Gastrocnemius medialis (tissue), 4 donors: ENCODE measurements around the gene CLEC4F. TPM values are rescaled to one million over a fixed set of nuclear protein-coding genes. Genes with fewer than 3 reads are reported as not detected.

Experiments
- ATAC-seq, 2 donors: fragments of 150-250 bp; one replicate each; pipeline ENCODE4 v1.9.1; 2016
- DNase-seq, 2 donors: peaks; one replicate each; pipeline ENCODE4 v3.0.0-alpha.2; 2019
- H3K27ac ChIP-seq, 4 donors: fragments of 200-600 bp; sonication (generic); 1 replicate in 1 of 4; 2 replicates in 3 of 4; pipeline ENCODE4 v1.5.1; 2016 to 2018; ENCODE audit warnings: mild to moderate bottlenecking in 2 of 4, moderate library complexity in 1 of 4
- H3K27me3 ChIP-seq, 3 donors: fragments of 200-600 bp; sonication (generic) in 2 of 3; 1 replicate in 1 of 3; 2 replicates in 2 of 3; pipeline versions ENCODE4 v1.5.1 to v1.6.0; 2016 to 2019; ENCODE audit warnings: mild to moderate bottlenecking in 1 of 3, moderate library complexity in 1 of 3
- H3K36me3 ChIP-seq, 2 donors: fragments of 200-600 bp; sonication (generic) in 1 of 2; one replicate each; pipeline ENCODE4 v1.5.1; 2017 to 2018
- H3K4me1 ChIP-seq, 2 donors: fragments of 200-600 bp; sonication (generic) in 1 of 2; one replicate each; pipeline ENCODE4 v1.5.1; 2016 to 2017; ENCODE audit warnings: mild to moderate bottlenecking in 2 of 2
- H3K4me3 ChIP-seq, 4 donors: fragments of 200-600 bp; sonication (generic) in 3 of 4; 1 replicate in 1 of 4; 2 replicates in 3 of 4; pipeline ENCODE4 v1.5.1; 2016 to 2019; ENCODE audit warnings: mild to moderate bottlenecking in 2 of 4
- H3K9me3 ChIP-seq, 3 donors: fragments of 200-600 bp; sonication (generic) in 2 of 3; 1 replicate in 1 of 3; 2 replicates in 2 of 3; pipeline ENCODE4 v1.5.1; 2016 to 2019
- POLR2A ChIP-seq, 2 donors: fragments of 450-650 bp; IDR thresholded peaks; one replicate each; pipeline ENCODE4 v1.6.1; 2017; ENCODE audit warnings: antibody characterized with exemption in 2 of 2, mild to moderate bottlenecking in 2 of 2, moderate library complexity in 2 of 2
- in situ Hi-C, 4 donors: fragments of 200-750 bp; cut with MboI; loops; one replicate each; pipeline versions ENCODE4 v1.15.0 to v1.8.0; 2017; ENCODE audit warnings: low sequenced_read_pairs in 4 of 4
- intact Hi-C: fragments of 100-400 bp; cut with DNase I; formaldehyde crosslinking; loops from one replicate; pipeline ENCODE4 v1.15.1; 2023; ENCODE audit warnings: low total_unique reads
- total RNA-seq, 4 donors: library from RNA; depleted of rRNA; stranded (reverse); fragments of >200 nt; gene quantifications; one replicate each; pipeline versions ENCODE4 v1.1.0 to v1.2.3, GENCODE V29; 2016
- TF ChIP-seq, protein P1 (sequence below), 5 experiments: fragments of 450-650 bp in 3 of 5; fragments of 200-600 bp in 2 of 5; sonication (generic) in 2 of 5; IDR thresholded peaks in 4 of 5; conservative IDR thresholded peaks in 1 of 5; 1 replicate in 4 of 5; 2 replicates in 1 of 5; pipeline ENCODE4 v1.5.1; 2016 to 2019; ENCODE audit warnings: antibody characterized with exemption in 5 of 5, mild to moderate bottlenecking in 3 of 5, moderate library complexity in 3 of 5

The CLEC4F gene
- total RNA-seq, 4 donors from 2014 or later, result 0.59 TPM; not detected in 3

DNA sequence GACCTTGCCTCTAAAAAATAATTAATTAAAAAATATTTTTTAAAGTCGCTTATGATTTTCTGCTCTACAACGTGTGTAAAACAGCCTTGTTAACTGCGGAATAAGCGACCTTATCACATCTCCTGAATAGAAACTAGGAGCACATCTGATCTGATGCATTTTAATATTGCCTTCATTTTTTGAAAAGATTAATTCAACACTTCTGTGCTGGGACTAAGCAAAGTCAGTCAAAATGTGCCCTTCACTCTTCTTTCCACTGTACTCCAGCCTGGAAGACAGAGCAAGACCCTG is 12.6 kb downstream of the CLEC4F start:
- no peaks in the 10 kb centered on the region for H3K9me3 ChIP-seq
- H3K4me1 ChIP-seq, result no peaks in the 10 kb centered on the region
- H3K27ac ChIP-seq, result no peak overlapping the region
- no peak for ATAC-seq
- H3K36me3 ChIP-seq, result no peaks in the 10 kb centered on the region
- no peak for DNase-seq
- no peaks in the 10 kb centered on the region for H3K27me3 ChIP-seq
- intact Hi-C loops, result no loop called here
- no peak overlapping the region for H3K4me3 ChIP-seq
- in situ Hi-C loops, result no loop called here
- no peak for TF ChIP-seq POLR2A (IDR thresholded peaks at IDR 0.05)
- TF ChIP-seq, protein P1, sequence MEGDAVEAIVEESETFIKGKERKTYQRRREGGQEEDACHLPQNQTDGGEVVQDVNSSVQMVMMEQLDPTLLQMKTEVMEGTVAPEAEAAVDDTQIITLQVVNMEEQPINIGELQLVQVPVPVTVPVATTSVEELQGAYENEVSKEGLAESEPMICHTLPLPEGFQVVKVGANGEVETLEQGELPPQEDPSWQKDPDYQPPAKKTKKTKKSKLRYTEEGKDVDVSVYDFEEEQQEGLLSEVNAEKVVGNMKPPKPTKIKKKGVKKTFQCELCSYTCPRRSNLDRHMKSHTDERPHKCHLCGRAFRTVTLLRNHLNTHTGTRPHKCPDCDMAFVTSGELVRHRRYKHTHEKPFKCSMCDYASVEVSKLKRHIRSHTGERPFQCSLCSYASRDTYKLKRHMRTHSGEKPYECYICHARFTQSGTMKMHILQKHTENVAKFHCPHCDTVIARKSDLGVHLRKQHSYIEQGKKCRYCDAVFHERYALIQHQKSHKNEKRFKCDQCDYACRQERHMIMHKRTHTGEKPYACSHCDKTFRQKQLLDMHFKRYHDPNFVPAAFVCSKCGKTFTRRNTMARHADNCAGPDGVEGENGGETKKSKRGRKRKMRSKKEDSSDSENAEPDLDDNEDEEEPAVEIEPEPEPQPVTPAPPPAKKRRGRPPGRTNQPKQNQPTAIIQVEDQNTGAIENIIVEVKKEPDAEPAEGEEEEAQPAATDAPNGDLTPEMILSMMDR (IDR thresholded peaks at IDR 0.05 in 4 of 5, conservative IDR thresholded peaks at IDR 0.05 in 1 of 5), result no peak

DNA sequence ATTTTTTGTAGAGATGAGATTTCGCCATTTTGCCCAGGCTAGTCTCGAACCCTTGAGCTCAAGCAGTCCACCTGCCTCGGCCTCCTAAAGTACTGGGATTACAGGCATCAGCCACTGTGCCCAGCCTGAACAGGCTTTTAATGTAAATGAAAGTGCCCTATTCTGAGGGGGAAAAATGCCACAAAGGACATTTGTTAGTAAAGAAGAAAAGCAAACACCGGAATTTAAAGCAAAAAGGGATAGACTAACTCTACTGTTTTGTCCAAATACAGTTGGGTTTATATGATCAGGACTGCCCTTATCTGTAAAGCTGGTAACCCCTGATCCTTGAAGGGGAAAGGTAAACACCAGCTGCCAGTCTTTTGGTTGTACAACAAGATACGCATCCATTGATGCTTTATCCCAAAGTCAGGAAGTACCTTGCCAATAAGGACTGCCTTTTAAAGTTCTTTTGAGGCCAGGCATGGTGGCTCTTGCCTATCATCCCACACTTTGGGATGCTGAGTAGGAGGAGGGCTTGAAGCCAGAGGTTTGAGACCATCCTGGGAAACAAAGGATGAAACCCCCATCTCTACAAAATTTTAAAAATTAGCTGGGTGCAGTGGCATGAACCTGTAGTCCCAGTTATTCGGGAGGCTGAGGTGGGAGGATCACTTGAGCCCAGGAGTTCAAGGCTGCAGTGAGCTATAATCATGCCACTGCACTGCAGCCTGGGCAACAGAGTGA is 13.1 kb downstream of the CLEC4F start:
- no peak for ATAC-seq
- in situ Hi-C loops, result no loop called here
- H3K27ac ChIP-seq, result no peak overlapping the region
- no peak for TF ChIP-seq POLR2A (IDR thresholded peaks at IDR 0.05)
- TF ChIP-seq, protein P1 (IDR thresholded peaks at IDR 0.05 in 4 of 5, conservative IDR thresholded peaks at IDR 0.05 in 1 of 5), result no peak
- H3K36me3 ChIP-seq, result no peaks in the 10 kb centered on the region
- intact Hi-C loops, result no loop called here
- H3K9me3 ChIP-seq, result no peaks in the 10 kb centered on the region
- no peak overlapping the region for H3K4me3 ChIP-seq
- no peak for DNase-seq
- H3K27me3 ChIP-seq, result no peaks in the 10 kb centered on the region
- no peaks in the 10 kb centered on the region for H3K4me1 ChIP-seq

DNA sequence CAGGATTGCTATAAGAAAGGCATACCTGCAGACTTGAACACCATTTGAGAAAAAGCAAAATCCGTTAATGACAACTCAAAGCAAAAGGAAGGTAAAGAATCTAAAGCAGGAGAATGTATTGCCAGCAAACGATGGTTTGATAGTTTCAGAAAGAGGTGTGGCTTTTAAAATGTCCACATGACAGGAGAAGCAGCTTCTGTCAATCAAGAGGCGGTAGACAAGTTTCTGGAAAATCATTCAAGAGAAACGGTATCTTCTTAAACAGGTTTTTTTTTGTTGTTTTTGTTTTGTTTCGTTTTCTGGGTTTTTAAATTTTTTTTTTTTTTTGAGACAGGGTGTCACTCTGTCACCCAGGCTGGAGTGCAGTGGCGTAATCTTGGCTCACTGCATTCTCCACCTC is 13.8 kb downstream of the CLEC4F start:
- no peak overlapping the region for H3K4me3 ChIP-seq
- H3K27ac ChIP-seq, result no peak overlapping the region
- in situ Hi-C loops, result no loop called here
- DNase-seq, result no peak
- no peak for TF ChIP-seq POLR2A (IDR thresholded peaks at IDR 0.05)
- TF ChIP-seq, protein P1 (IDR thresholded peaks at IDR 0.05 in 4 of 5, conservative IDR thresholded peaks at IDR 0.05 in 1 of 5), result no peak
- H3K27me3 ChIP-seq, result no peaks in the 10 kb centered on the region
- no peak for ATAC-seq
- no peaks in the 10 kb centered on the region for H3K9me3 ChIP-seq
- intact Hi-C loops, result no loop called here
- no peaks in the 10 kb centered on the region for H3K4me1 ChIP-seq
- H3K36me3 ChIP-seq, result no peaks in the 10 kb centered on the region

DNA sequence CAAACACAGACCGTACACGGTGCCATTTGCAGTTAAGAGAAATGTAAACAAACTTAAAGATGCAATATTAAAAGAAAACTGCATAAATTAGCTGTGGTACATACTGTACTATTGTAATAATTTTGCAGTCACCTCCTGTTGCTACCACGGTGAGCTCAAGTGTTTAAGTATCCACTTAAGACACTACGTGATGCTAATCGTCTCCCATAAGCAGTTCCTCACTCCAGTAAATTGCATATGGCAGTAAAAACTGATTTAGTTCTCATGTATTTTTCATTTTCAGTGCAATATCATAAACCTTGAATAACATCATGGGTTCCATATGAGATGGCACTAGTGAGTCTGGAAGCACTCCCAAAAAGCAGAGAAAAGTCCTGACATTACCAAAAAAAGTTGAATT is 14.4 kb downstream of the CLEC4F start:
- ATAC-seq (no peak), DNase-seq (no peak)
- in situ Hi-C loops (no loop called here), intact Hi-C loops (no loop called here)
- H3K9me3 ChIP-seq, result no peaks in the 10 kb centered on the region
- no peak overlapping the region for H3K4me3 ChIP-seq
- no peaks in the 10 kb centered on the region for H3K36me3 ChIP-seq
- no peak overlapping the region for H3K27ac ChIP-seq
- no peaks in the 10 kb centered on the region for H3K4me1 ChIP-seq
- H3K27me3 ChIP-seq, result no peaks in the 10 kb centered on the region
- TF ChIP-seq POLR2A (IDR thresholded peaks at IDR 0.05), result no peak
- TF ChIP-seq, protein P1 (IDR thresholded peaks at IDR 0.05 in 4 of 5, conservative IDR thresholded peaks at IDR 0.05 in 1 of 5), result no peak
